ENCODE results near the gene CABP1.

The CABP1 gene

GRCh38 chr12:120631097-120631496, 9.3 kb upstream of the CABP1 start:
- DNase-seq = no peak
- ATAC-seq = no peak

GRCh38 chr12:120640861-120641833, 721 bp downstream of the CABP1 start:
- DNase-seq (peak; percentile 60), ATAC-seq (peak; percentile 56)

GRCh38 chr12:120642121-120642520, 1.7 kb downstream of the CABP1 start:
- DNase-seq = no peak
- ATAC-seq = no peak

GRCh38 chr12:120642826-120643225, 2.4 kb downstream of the CABP1 start:
- DNase-seq (no peak), ATAC-seq (no peak)

GRCh38 chr12:120643574-120643973, 3.1 kb downstream of the CABP1 start:
- no peak for DNase-seq
- ATAC-seq = no peak

- DNase-seq = no peak
These were observed 5.6 kb downstream of the CABP1 start for GRCh38 chr12:120646044-120646443.

GRCh38 chr12:120647375-120647755, 6.9 kb downstream of the CABP1 start:
- no peak for DNase-seq
- no peak for ATAC-seq

More at GRCh38 chr12:120646044-120646443, 5.6 kb downstream of the CABP1 start:
- no peak for ATAC-seq

- no peak for ATAC-seq
- DNase-seq = no peak
These were observed 9.2 kb downstream of the CABP1 start for GRCh38 chr12:120649442-120650232.

GRCh38 chr12:120650233-120650690, 9.8 kb downstream of the CABP1 start:
- ATAC-seq = no peak

GRCh38 chr12:120651821-120652220, 11.4 kb downstream of the CABP1 start:
- DNase-seq (no peak), ATAC-seq (no peak)

More at GRCh38 chr12:120650233-120650690, 9.8 kb downstream of the CABP1 start:
- no peak for DNase-seq

GRCh38 chr12:120652656-120653435, 12.4 kb downstream of the CABP1 start:
- no peak for DNase-seq
- ATAC-seq = no peak

- ATAC-seq (no peak), DNase-seq (no peak)
These were observed 13.2 kb downstream of the CABP1 start for GRCh38 chr12:120653611-120654010.

GRCh38 chr12:120654656-120655055, 14.2 kb downstream of the CABP1 start:
- no peak for ATAC-seq

GRCh38 chr12:120656008-120656407, 15.6 kb downstream of the CABP1 start:
- DNase-seq (no peak), ATAC-seq (no peak)

More at GRCh38 chr12:120654656-120655055, 14.2 kb downstream of the CABP1 start:
- no peak for DNase-seq

GRCh38 chr12:120658286-120659150, 18.1 kb downstream of the CABP1 start:
- DNase-seq = no peak
- ATAC-seq = no peak

GRCh38 chr12:120659151-120659525, 18.7 kb downstream of the CABP1 start:
- no peak for ATAC-seq
- DNase-seq = no peak

- DNase-seq (no peak), ATAC-seq (no peak)
These were observed 21.0 kb downstream of the CABP1 start for GRCh38 chr12:120661432-120661831.

GRCh38 chr12:120662879-120663278, 22.5 kb downstream of the CABP1 start:
- ATAC-seq (no peak), DNase-seq (no peak)

- DNase-seq (no peak), ATAC-seq (no peak)
These were observed 23.3 kb downstream of the CABP1 start for GRCh38 chr12:120663741-120664140.

- ATAC-seq (no peak), DNase-seq (no peak)
These were observed 26.4 kb downstream of the CABP1 start for GRCh38 chr12:120666571-120667390.

All from stimulated activated naive CD8-positive, alpha-beta T cell treated with anti-CD3 and anti-CD28 coated beads, Interleukin-15, Interleukin-2, amounts not matched to agents 100 U/mL and 50 U/mL, for 24 hours (primary cell).